HG03432 (cell line): ENCODE data around the gene NUDT1.

Experiments used
- ATAC-seq: cut with Tn5 transposase; IDR thresholded peaks from one replicate; pipeline ENCODE4 v1.9.1; 2021; ENCODE audit warnings: mild to moderate bottlenecking, moderate library complexity; ENCODE audit not compliant: unreplicated experiment

Gene NUDT1

DNA sequence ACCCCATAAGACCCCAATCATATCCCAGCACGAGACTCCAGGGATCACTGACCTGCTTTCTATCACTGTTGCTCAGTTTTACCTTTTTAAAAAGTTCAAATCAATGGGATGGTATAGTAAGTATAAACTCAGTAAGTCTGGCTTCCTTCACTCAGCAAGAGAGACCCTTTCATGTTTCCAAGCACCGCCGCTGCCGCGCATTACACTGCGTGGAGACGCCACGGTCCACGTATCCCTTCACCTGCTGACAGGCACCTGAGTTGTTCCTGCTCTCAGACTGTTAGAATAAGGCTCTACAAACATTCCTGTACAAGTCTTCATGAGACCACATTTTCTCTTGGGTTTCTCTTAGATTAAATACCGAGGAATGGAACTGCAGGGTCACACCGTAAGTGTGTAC is 37.6 kb upstream of the NUDT1 start:
- ATAC-seq = no peak

- ATAC-seq = no peak
Observed at GRCh38 chr7:2205036-2205780, 36.8 kb upstream of the NUDT1 start.

DNA sequence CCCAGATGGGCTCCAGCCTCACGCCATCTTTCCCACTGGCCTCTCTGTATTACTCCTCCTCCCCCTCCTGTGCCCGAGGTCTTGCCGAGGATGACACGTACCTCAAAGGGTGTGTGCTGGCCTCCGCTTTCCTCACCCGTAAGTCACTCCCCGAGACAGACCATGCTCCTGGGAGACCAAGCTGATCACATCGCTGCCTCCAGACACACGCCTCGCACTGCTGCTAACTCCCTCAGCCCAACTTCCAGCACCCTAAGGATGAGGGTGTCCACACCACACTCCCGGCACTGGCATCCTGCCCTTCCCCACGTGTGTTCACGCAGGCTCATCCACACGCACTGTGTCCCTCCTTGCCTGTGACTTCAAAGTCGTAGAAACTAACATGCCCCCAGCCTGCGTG is 33.3 kb upstream of the NUDT1 start:
- no peak for ATAC-seq

GRCh38 chr7:2209146-2209960 is 32.7 kb upstream of the NUDT1 start:
- ATAC-seq = peak; percentile 60

GRCh38 chr7:2209961-2210323 is 32.1 kb upstream of the NUDT1 start:
- peak; percentile 22 for ATAC-seq

GRCh38 chr7:2210551-2211258 is 31.3 kb upstream of the NUDT1 start:
- ATAC-seq = no peak

- no peak for ATAC-seq
Observed at GRCh38 chr7:2211259-2211880, 30.7 kb upstream of the NUDT1 start.

- ATAC-seq = no peak
Observed at GRCh38 chr7:2211926-2212325, 30.1 kb upstream of the NUDT1 start.

- ATAC-seq = no peak
Observed at GRCh38 chr7:2212906-2213305, 29.1 kb upstream of the NUDT1 start.

- ATAC-seq = no peak
Observed at GRCh38 chr7:2213551-2214215, 28.3 kb upstream of the NUDT1 start.

- ATAC-seq = no peak
Observed at GRCh38 chr7:2214636-2215035, 27.4 kb upstream of the NUDT1 start.

DNA sequence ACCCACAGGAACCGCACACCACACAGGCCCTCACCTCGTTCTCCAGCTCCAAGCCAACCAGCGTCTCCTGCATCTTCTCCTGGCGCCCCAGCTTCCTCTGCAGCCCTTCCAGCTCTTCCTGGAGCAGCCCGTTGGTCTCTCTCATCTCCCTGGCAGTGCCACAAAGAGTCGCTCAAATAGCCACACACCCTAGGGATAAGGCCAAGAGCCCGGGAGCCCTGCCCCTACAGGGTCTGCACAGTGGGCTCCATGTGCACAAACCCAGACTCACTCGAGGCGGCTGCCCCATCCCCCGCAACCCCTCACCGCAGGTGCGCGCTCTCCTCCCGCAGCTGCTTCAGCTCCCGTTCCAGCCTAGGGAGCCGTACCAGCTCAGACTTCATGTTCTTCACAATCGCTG is 26.2 kb upstream of the NUDT1 start:
- no peak for ATAC-seq

- ATAC-seq = no peak
Observed at GRCh38 chr7:2217206-2217605, 24.8 kb upstream of the NUDT1 start.

DNA sequence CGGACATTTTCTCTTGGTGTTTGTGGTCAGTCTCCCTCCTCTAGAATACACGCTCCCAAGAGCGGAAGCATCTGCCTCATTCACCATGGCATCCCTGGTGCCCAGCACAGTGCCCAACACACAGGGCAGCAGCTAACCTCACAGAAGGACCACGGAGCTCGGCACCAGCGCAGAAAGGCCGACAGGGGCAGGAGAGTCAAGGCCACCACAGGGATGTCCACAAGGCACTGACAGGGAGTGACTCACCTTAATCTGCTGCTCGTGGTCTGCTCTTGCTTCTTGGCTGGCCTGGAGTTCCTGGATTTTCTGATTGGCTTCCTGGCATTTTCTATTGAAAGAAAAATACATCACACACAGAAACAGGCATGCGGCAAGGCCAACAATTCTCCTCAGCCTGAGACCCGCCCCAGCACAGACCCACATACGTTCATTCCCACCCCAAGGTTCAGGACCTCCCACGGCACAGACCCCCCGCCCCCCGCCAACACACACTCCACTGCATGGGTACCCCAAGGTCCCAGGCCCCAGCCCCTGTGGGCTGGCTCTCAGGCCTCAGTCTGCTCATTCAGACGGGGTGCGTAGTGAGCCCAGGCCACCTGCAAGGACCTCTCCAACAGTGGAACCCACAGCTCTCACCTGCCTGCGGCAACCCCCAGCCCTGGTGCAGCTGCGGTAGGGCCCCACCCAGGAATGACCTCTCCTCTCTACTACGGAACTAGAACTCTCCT is 24.1 kb upstream of the NUDT1 start:
- ATAC-seq = no peak

- ATAC-seq = no peak
Observed at GRCh38 chr7:2218444-2218785, 23.6 kb upstream of the NUDT1 start.

DNA sequence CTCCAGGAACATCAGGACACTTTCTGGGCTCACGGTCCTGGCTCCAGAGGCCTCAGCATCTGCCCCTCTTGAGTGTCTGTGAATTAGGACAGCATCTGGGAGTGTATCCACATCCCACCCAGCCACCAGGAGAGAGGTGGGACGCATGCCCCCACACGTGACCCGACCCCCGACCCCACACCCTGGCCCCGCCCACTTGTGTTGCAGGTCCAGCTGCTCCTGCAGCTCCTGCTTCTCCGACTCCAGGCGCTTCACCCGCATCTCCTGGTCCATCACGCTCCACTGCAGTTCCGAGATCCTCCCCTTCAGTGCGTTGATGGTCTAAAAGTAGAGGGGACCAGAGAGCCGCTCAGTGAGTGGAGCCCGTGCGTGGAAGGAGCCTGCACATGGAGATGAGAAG is 22.9 kb upstream of the NUDT1 start:
- ATAC-seq = no peak

- ATAC-seq = no peak
Observed at GRCh38 chr7:2219606-2220005, 22.4 kb upstream of the NUDT1 start.

DNA sequence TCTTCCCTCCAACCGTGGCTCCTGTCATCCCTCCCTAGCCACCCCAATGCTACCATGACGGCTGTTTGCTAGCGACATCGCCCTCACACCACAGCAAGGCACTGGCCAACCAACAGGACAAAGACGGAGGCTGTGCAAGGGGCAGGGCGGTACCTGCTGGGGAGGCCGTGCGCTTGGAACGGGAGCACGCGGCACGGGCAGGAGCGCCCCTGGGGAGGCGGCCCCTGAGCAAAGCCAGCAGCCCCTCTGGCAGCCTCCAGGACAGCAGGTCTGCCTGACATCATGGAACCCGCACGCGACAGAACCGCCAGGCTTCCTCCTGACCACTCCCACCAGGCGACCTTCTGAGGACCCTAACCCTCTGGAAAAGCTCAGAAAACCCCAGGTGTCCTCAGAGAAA is 22.0 kb upstream of the NUDT1 start:
- ATAC-seq = no peak

- ATAC-seq = no peak
Observed at GRCh38 chr7:2220506-2220905, 21.5 kb upstream of the NUDT1 start.

- ATAC-seq = no peak
Observed at GRCh38 chr7:2220954-2221353, 21.1 kb upstream of the NUDT1 start.
